ENCODE measurements around the gene CXCL5.

DNA sequence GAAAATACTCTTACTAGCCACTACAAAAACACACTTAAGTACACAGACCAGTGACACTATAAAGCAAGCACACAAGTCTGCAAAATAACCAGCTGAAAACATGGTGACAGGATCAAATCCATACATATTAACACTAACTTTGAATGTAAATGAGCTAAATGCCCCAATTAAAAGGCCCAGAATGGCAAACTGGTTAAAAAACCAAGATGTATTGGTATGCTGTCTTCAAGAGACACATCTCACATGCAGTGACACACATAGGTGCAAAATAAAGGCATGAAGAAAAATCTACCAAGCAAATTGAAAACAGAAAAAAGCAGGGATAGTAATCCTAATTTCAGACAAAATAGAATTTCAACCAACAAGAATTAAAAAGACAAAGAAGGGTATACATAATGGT, 27.5 kb downstream of the CXCL5 start:
- no peak for TF ChIP-seq POLR2A (IDR thresholded peaks at IDR 0.05)
- TF ChIP-seq, protein P1, sequence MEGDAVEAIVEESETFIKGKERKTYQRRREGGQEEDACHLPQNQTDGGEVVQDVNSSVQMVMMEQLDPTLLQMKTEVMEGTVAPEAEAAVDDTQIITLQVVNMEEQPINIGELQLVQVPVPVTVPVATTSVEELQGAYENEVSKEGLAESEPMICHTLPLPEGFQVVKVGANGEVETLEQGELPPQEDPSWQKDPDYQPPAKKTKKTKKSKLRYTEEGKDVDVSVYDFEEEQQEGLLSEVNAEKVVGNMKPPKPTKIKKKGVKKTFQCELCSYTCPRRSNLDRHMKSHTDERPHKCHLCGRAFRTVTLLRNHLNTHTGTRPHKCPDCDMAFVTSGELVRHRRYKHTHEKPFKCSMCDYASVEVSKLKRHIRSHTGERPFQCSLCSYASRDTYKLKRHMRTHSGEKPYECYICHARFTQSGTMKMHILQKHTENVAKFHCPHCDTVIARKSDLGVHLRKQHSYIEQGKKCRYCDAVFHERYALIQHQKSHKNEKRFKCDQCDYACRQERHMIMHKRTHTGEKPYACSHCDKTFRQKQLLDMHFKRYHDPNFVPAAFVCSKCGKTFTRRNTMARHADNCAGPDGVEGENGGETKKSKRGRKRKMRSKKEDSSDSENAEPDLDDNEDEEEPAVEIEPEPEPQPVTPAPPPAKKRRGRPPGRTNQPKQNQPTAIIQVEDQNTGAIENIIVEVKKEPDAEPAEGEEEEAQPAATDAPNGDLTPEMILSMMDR (IDR thresholded peaks at IDR 0.05 in 8 of 11, conservative IDR thresholded peaks at IDR 0.05 in 3 of 11): no peak
- no peak for TF ChIP-seq POLR2AphosphoS5 (IDR thresholded peaks at IDR 0.05)

Measured in spleen (tissue), 7 donors.